CD4-positive, alpha-beta T cell (primary cell): Measurements from ENCODE around the gene PLCD4. TPM values are rescaled to one million over a fixed set of nuclear protein-coding genes. Genes with fewer than 3 reads are reported as not detected.
A peak's percentile ranks its signal among the peaks of the same experiment; 100 is the strongest.

Source experiments
- ATAC-seq: fragments of 200-7000 bp; cut with Tn5 transposase; one replicate; pipeline ENCODE4 v1.10.0; 2022; ENCODE audit warnings: mild to moderate bottlenecking; ENCODE audit not compliant: poor library complexity
- CTCF ChIA-PET: fragments of 350-600 bp; sonication (Branson Sonifier 250); formaldehyde crosslinking; loops from one replicate; lab custom pipeline; 2021; ENCODE audit warnings: antibody characterized with exemption, inconsistent platforms; lab: Charles Lee
- POLR2A ChIA-PET: fragments of 350-600 bp; sonication (Branson Sonifier 250); formaldehyde crosslinking; loops from one replicate; lab custom pipeline; 2021; ENCODE audit warnings: antibody characterized with exemption, inconsistent platforms; lab: Charles Lee
- DNase-seq, 14 experiments: peaks; one replicate each; pipeline ENCODE4 v3.0.0-alpha.2; 2013 to 2020; ENCODE audit warnings: mixed read lengths in 2 of 14
- H3K27ac ChIP-seq, 2 donors: one replicate each; pipeline versions ENCODE4 v1.5.1 to v1.7.0; 2013; ENCODE audit warnings: low read length in 2 of 2, low read depth in 1 of 2, mild to moderate bottlenecking in 1 of 2
- H3K27me3 ChIP-seq, 2 experiments: 1 replicate in 1 of 2; 2 replicates in 1 of 2; pipeline versions ENCODE4 v1.6.1 to v1.7.0; 2013; ENCODE audit warnings: low read length in 2 of 2, control low read depth in 1 of 2, mild to moderate bottlenecking in 1 of 2, moderate library complexity in 1 of 2; ENCODE audit not compliant: insufficient read depth in 2 of 2, control insufficient read depth in 1 of 2
- H3K36me3 ChIP-seq: one replicate; pipeline ENCODE4 v1.6.1; 2013; ENCODE audit warnings: low read length, control low read depth; ENCODE audit not compliant: insufficient read depth
- H3K4me1 ChIP-seq: one replicate; pipeline ENCODE4 v1.6.1; 2013; ENCODE audit warnings: low read length, control low read depth; ENCODE audit not compliant: insufficient read depth
- H3K4me3 ChIP-seq: one replicate; pipeline ENCODE4 v1.5.1; 2013; ENCODE audit warnings: mild to moderate bottlenecking, low read length, moderate library complexity
- H3K9me3 ChIP-seq, 2 experiments: 1 replicate in 1 of 2; 2 replicates in 1 of 2; pipeline versions ENCODE4 v1.6.1 to v1.7.0; 2013; ENCODE audit warnings: low read length in 2 of 2, mild to moderate bottlenecking in 2 of 2, control low read depth in 1 of 2, moderate library complexity in 1 of 2; ENCODE audit not compliant: control insufficient read depth in 1 of 2, insufficient read depth in 1 of 2
- H3K27ac Mint-ChIP-seq: one replicate; pipeline ENCODE4 v1.8.0; 2020; ENCODE audit warnings: mixed read lengths
- H3K27me3 Mint-ChIP-seq: one replicate; pipeline ENCODE4 v1.8.0; 2021; ENCODE audit warnings: mixed read lengths
- H3K36me3 Mint-ChIP-seq: one replicate; pipeline ENCODE4 v1.8.0; 2021; ENCODE audit warnings: low read depth, mixed read lengths
- H3K4me1 Mint-ChIP-seq: one replicate; pipeline ENCODE4 v1.8.0; 2021; ENCODE audit warnings: low read depth, mixed read lengths
- H3K4me3 Mint-ChIP-seq: one replicate; pipeline ENCODE4 v1.8.0; 2020; ENCODE audit warnings: mild to moderate bottlenecking, mixed read lengths
- H3K9me3 Mint-ChIP-seq: one replicate; pipeline ENCODE4 v1.8.0; 2020; ENCODE audit warnings: mixed read lengths
- intact Hi-C, 2 experiments: fragments of 100-400 bp; cut with DNase I in 1 of 2; cut with micrococcal nuclease in 1 of 2; formaldehyde crosslinking; loops; one replicate each; pipeline versions ENCODE4 v1.15.1 to v1.9.0; 2023 to 2025; cut with DNase I, micrococcal nuclease
- total RNA-seq, 174 experiments: library from RNA in 2 of 174; stranded (reverse) in 2 of 174; gene quantifications; one replicate each; pipeline ENCODE4 v1.2.3 and lab custom pipeline; 2021 to 2026
- TF ChIP-seq, protein P1 (sequence below): fragments of 200-600 bp; IDR thresholded peaks from one replicate; pipeline ENCODE4 v1.8.0; 2022; ENCODE audit warnings: antibody characterized with exemption, mild to moderate bottlenecking

Gene PLCD4
- total RNA-seq, 2 experiments from 2014 or later = 0.25 to 0.77 TPM

DNA sequence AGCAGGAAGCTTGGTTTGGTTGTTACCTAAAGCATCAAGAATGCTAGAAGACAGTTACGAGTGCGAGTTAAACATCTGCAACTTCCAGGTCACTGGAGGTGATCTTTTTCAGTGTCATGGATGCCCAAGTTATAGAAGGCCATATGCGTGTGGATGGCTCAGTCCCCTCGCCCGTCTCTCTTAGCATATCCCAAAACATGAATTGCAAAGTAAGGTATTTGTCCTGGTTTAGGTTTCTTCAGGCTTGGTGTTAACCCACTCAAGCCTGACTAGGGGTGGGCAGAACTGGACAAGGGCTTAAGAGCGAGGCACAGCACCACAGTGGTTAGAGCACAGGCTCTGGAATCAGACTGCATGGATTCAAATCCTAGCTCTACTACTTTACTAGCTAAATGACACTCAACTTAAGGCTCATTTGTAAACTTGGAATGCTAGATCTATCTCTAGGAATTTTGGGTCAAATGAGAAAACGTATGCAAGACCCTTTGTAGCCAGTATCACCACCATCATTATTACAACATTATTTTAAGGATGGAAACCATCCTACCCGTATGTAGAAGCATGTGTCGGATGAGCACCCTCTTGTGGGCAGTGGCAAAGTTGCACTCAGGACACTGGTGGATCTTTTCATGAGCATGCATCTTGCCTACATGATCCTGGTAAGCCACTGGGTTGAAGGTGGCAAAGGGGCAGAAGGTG lies 40.5 kb downstream of the PLCD4 start:
- H3K9me3 Mint-ChIP-seq = no peaks in the 10 kb centered on the region

DNA sequence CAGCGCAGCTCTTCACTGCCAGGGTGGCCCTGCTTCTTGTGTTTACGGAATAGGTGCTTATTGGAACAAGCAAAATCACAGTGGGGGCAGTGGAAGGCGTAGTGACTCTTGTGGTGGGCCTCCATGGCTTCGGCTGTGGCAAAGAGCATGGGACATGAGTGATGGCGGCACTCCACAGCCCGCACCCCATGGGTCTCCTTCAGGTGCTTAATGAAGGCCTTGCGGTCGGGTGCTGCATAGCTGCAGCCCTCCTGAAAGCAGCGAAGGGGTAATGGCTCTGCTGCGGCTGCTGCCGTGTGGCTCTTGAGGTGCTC lies 41.0 kb downstream of the PLCD4 start:
- Mint-ChIP-seq H3K27ac (no peak overlapping the region), H3K36me3 (peaks cover 83% of the 10 kb centered on the region), H3K4me1 (peaks cover 6% of the 10 kb centered on the region), H3K4me3 (no peak overlapping the region), H3K9me3 (no peaks in the 10 kb centered on the region), H3K27me3 (no peaks in the 10 kb centered on the region)
- no peaks in the 10 kb centered on the region for H3K27me3 ChIP-seq
- ChIA-PET POLR2A (no interaction called here), CTCF (interaction anchor here (0.6 kb wide), 1 partner anchor 210 kb away, joined by 5 read pairs; no protein-coding TSS in a partner anchor)
- H3K4me1 ChIP-seq = peaks cover 8% of the 10 kb centered on the region
- TF ChIP-seq, protein P1, sequence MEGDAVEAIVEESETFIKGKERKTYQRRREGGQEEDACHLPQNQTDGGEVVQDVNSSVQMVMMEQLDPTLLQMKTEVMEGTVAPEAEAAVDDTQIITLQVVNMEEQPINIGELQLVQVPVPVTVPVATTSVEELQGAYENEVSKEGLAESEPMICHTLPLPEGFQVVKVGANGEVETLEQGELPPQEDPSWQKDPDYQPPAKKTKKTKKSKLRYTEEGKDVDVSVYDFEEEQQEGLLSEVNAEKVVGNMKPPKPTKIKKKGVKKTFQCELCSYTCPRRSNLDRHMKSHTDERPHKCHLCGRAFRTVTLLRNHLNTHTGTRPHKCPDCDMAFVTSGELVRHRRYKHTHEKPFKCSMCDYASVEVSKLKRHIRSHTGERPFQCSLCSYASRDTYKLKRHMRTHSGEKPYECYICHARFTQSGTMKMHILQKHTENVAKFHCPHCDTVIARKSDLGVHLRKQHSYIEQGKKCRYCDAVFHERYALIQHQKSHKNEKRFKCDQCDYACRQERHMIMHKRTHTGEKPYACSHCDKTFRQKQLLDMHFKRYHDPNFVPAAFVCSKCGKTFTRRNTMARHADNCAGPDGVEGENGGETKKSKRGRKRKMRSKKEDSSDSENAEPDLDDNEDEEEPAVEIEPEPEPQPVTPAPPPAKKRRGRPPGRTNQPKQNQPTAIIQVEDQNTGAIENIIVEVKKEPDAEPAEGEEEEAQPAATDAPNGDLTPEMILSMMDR = peak; percentile 13
- ATAC-seq (no peak), DNase-seq (no peak)
- no peak overlapping the region for H3K27ac ChIP-seq
- intact Hi-C loops = loop anchor here (1.0 to 10.0 kb wide), 4 partner anchors 199 to 364 kb away; no protein-coding TSS in a partner anchor
- H3K36me3 ChIP-seq = peaks cover 86% of the 10 kb centered on the region
- no peaks in the 10 kb centered on the region for H3K9me3 ChIP-seq
- H3K4me3 ChIP-seq = no peak overlapping the region

More for the DNA sequence above, 40.5 kb downstream of the PLCD4 start:
- no peak overlapping the region for H3K27ac ChIP-seq
- DNase-seq (peak; percentile 25 to 77 (median 42)), ATAC-seq (peak; percentile 92)
- no peaks in the 10 kb centered on the region for H3K27me3 Mint-ChIP-seq
- POLR2A ChIA-PET = no interaction called here
- TF ChIP-seq, protein P1 = peak; percentile 79
- H3K36me3 ChIP-seq = peaks cover 86% of the 10 kb centered on the region
- H3K4me3 ChIP-seq = no peak overlapping the region
- peaks cover 6% of the 10 kb centered on the region for H3K4me1 Mint-ChIP-seq
- no peak overlapping the region for H3K27ac Mint-ChIP-seq
- intact Hi-C loops = loop anchor here (1.0 to 10.0 kb wide), 4 partner anchors 199 to 363 kb away; no protein-coding TSS in a partner anchor
- H3K9me3 ChIP-seq = no peaks in the 10 kb centered on the region
- H3K36me3 Mint-ChIP-seq = peaks cover 88% of the 10 kb centered on the region
- no peak overlapping the region for H3K4me3 Mint-ChIP-seq
- H3K4me1 ChIP-seq = peaks cover 8% of the 10 kb centered on the region
- H3K27me3 ChIP-seq = no peaks in the 10 kb centered on the region
- CTCF ChIA-PET = interaction anchor here (0.6 to 2.3 kb wide), 2 partner anchors 10 to 209 kb away, joined by 5 to 9 read pairs; partner anchors contain the start of genes BCS1L and ZNF142

DNA sequence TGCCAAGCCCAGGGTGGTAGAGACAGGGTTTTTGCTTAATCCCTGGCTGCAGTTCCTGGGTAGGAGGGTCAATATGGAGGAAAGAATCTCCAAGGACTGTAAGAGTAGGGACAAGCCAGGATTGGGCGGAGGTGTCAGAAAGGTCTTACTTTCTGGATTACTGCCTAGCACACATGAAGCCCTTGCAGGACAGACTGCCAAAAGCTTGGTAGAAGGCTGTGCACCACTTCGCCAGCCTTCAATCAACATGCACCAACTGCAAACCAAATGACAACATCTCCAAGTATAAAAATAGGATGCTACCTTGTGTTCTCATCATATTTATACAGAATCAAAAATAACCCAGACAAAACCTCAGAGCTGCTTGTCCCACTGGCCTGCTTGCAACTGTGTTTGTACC lies 48.1 kb downstream of the PLCD4 start:
- H3K27me3 ChIP-seq = no peaks in the 10 kb centered on the region
- Mint-ChIP-seq H3K4me3 (peak overlapping the region; percentile 7), H3K27ac (no peak overlapping the region), H3K4me1 (peaks cover 35% of the 10 kb centered on the region), H3K36me3 (peaks cover 79% of the 10 kb centered on the region), H3K9me3 (no peaks in the 10 kb centered on the region), H3K27me3 (no peaks in the 10 kb centered on the region)
- ATAC-seq (no peak), DNase-seq (no peak)
- no peaks in the 10 kb centered on the region for H3K9me3 ChIP-seq
- no peak overlapping the region for H3K27ac ChIP-seq
- intact Hi-C loops = loop anchor here in 1 of 2 experiments (5.0 to 10.0 kb wide), 6 partner anchors 88 to 732 kb away; partner anchors contain the start of genes AAMP, CNOT9, DNPEP and PNKD
- peaks cover 19% of the 10 kb centered on the region for H3K4me1 ChIP-seq
- CTCF ChIA-PET = no interaction called here
- H3K36me3 ChIP-seq = peaks cover 52% of the 10 kb centered on the region
- no peak overlapping the region for H3K4me3 ChIP-seq
- TF ChIP-seq, protein P1 = no peak
- POLR2A ChIA-PET = no interaction called here
